22Rv1 (cell line): Measurements from ENCODE around the gene KLF2.
"Not testable (repeated sequence)": the region's sequence is repeated elsewhere in the genome, so short reads cannot be mapped to it uniquely, and the experiment has no call there.

Experiments
- H3K27ac ChIP-seq: fragments of 450-650 bp; 2 replicates; pipeline ENCODE4 v1.5.1; 2017
- CTCF ChIP-seq: fragments of 450-650 bp; IDR thresholded peaks from 2 replicates; pipeline ENCODE4 v1.5.1; 2017; ENCODE audit warnings: mild to moderate bottlenecking
- ZFX ChIP-seq: fragments of 450-650 bp; IDR thresholded peaks from 2 replicates; pipeline ENCODE4 v1.6.1; 2017; ENCODE audit warnings: antibody characterized with exemption, borderline replicate concordance

KLF2 gene

GRCh38 chr19:16324384-16325160 is at the start of gene KLF2:
Gene KLF2 (plus strand): TSS chr19:16324826. CDS start chr19:16324924, 98 bp downstream.
- peak within 1 kb of the TSS; percentile 74 for H3K27ac ChIP-seq
- TF ChIP-seq ZFX = no peak
- no peak for TF ChIP-seq CTCF

- TF ChIP-seq ZFX = no peak
- TF ChIP-seq CTCF = no peak
- no peak overlapping the region for H3K27ac ChIP-seq
Measured at GRCh38 chr19:16280306-16280705, 44.3 kb upstream of the KLF2 start.

GRCh38 chr19:16281743-16282142 is 42.9 kb upstream of the KLF2 start:
- H3K27ac ChIP-seq = no peak overlapping the region
- no peak for TF ChIP-seq CTCF
- no peak for TF ChIP-seq ZFX

GRCh38 chr19:16283210-16284061 is 41.2 kb upstream of the KLF2 start:
- no peak for TF ChIP-seq CTCF
- TF ChIP-seq ZFX = no peak
- no peak overlapping the region for H3K27ac ChIP-seq

- H3K27ac ChIP-seq = no peak overlapping the region
- no peak for TF ChIP-seq CTCF
- TF ChIP-seq ZFX = no peak
Measured at GRCh38 chr19:16284505-16284904, 40.1 kb upstream of the KLF2 start.

- not testable (repeated sequence) for H3K27ac ChIP-seq
Measured at GRCh38 chr19:16285079-16285478, 39.5 kb upstream of the KLF2 start.

GRCh38 chr19:16285769-16286498 is 38.7 kb upstream of the KLF2 start:
- no peak overlapping the region for H3K27ac ChIP-seq
- TF ChIP-seq CTCF = no peak
- TF ChIP-seq ZFX = no peak
